NAMALWA (cell line): ENCODE data around the gene RASGRF2.
A peak's percentile ranks its signal among the peaks of the same experiment; 100 is the strongest.

ENCODE experiments used
- DNase-seq: peaks from one replicate; pipeline ENCODE4 v3.0.0-alpha.2; 2015; ENCODE audit warnings: low spot score

RASGRF2 gene

GRCh38 chr5:80951366-80951765, 8.8 kb upstream of the RASGRF2 start:
- no peak for DNase-seq

GRCh38 chr5:80953587-80953986, 6.6 kb upstream of the RASGRF2 start:
- DNase-seq: no peak

- DNase-seq: no peak
These were observed 5.0 kb upstream of the RASGRF2 start for GRCh38 chr5:80955082-80955590.

GRCh38 chr5:80956272-80956671, 3.9 kb upstream of the RASGRF2 start:
- DNase-seq: no peak

GRCh38 chr5:80957031-80957761, 3.0 kb upstream of the RASGRF2 start:
- DNase-seq: no peak

- DNase-seq: no peak
These were observed 1.5 kb upstream of the RASGRF2 start for GRCh38 chr5:80958616-80959015.

GRCh38 chr5:80959138-80959537, 1.0 kb upstream of the RASGRF2 start:
- DNase-seq: no peak

- no peak for DNase-seq
These were observed 590 bp downstream of the RASGRF2 start for GRCh38 chr5:80960531-80961375.

- DNase-seq: no peak
These were observed 1.5 kb downstream of the RASGRF2 start for GRCh38 chr5:80961376-80962281.

GRCh38 chr5:80962630-80963520, 2.7 kb downstream of the RASGRF2 start:
- DNase-seq: no peak

GRCh38 chr5:80963521-80963895, 3.3 kb downstream of the RASGRF2 start:
- no peak for DNase-seq

GRCh38 chr5:80963966-80964481, 3.9 kb downstream of the RASGRF2 start:
- DNase-seq: no peak

GRCh38 chr5:80964491-80964890, 4.3 kb downstream of the RASGRF2 start:
- no peak for DNase-seq

- DNase-seq: no peak
These were observed 4.8 kb downstream of the RASGRF2 start for GRCh38 chr5:80964919-80965318.

- DNase-seq: no peak
These were observed 7.5 kb downstream of the RASGRF2 start for GRCh38 chr5:80967500-80968181.

GRCh38 chr5:80973027-80973426, 12.9 kb downstream of the RASGRF2 start:
- no peak for DNase-seq

GRCh38 chr5:80975065-80975464, 14.9 kb downstream of the RASGRF2 start:
- no peak for DNase-seq

GRCh38 chr5:80976985-80977384, 16.8 kb downstream of the RASGRF2 start:
- no peak for DNase-seq

GRCh38 chr5:80977764-80978163, 17.6 kb downstream of the RASGRF2 start:
- no peak for DNase-seq

GRCh38 chr5:80978772-80979317, 18.7 kb downstream of the RASGRF2 start:
- DNase-seq: peak; percentile 6
